Cardiac muscle cell (in vitro differentiated cells and primary cell): Measurements from ENCODE around the gene CCDC85C. TPM values are rescaled to one million over a fixed set of nuclear protein-coding genes. Genes with fewer than 3 reads are reported as not detected.

Experiments used
- DNase-seq, 2 donors: peaks; one replicate each; pipeline versions ENCODE4 v3.0.0 to v3.0.0-alpha.2; 2010 to 2017; ENCODE audit warnings: low read depth in 1 of 2, low spot score in 1 of 2
- H3K27ac ChIP-seq: fragments of 200-600 bp; sonication (generic); 2 replicates; pipeline ENCODE4 v1.5.1; 2016
- H3K27me3 ChIP-seq: fragments of 200-600 bp; sonication (generic); 2 replicates; pipeline ENCODE4 v1.6.0; 2016; ENCODE audit warnings: control low read depth
- H3K36me3 ChIP-seq: fragments of 200-600 bp; sonication (generic); 2 replicates; pipeline ENCODE4 v1.5.1; 2016; ENCODE audit warnings: control low read depth
- H3K4me1 ChIP-seq: fragments of 200-600 bp; sonication (generic); 2 replicates; pipeline ENCODE4 v1.8.1; 2017; ENCODE audit warnings: low read depth, mild to moderate bottlenecking, mixed run types
- H3K4me3 ChIP-seq: fragments of 200-600 bp; sonication (generic); 2 replicates; pipeline ENCODE4 v1.5.1; 2016; ENCODE audit warnings: mild to moderate bottlenecking
- H3K9me3 ChIP-seq: fragments of 200-600 bp; sonication (generic); 2 replicates; pipeline ENCODE4 v1.5.1; 2017; ENCODE audit warnings: low read depth, mild to moderate bottlenecking, control low read depth
- CTCF ChIP-seq: IDR thresholded peaks from 2 replicates; pipeline ENCODE4 v1.5.1; 2012; ENCODE audit warnings: low read depth, mild to moderate bottlenecking, low read length
- polyA plus RNA-seq: library from polyadenylated mRNA; unstranded; fragments of >200 nt; fragmentation: Nextera tagmentation; extraction: Ambion mirVana; gene quantifications from 2 replicates; pipeline ENCODE4 v1.2.1, GENCODE V29; 2016
- total RNA-seq: library from RNA; depleted of rRNA; stranded (reverse); fragments of >200 nt; gene quantifications from 2 replicates; pipeline ENCODE4 v1.2.3, GENCODE V29; 2016

The CCDC85C gene
- total and polyA plus RNA-seq, 2 experiments from 2014 or later = 39.6 to 45.7 TPM

GRCh38 chr14:99473458-99473857 lies 130.5 kb downstream of the CCDC85C start:
- H3K4me3 ChIP-seq = no peak overlapping the region
- H3K36me3 ChIP-seq = no peaks in the 10 kb centered on the region
- TF ChIP-seq CTCF = no peak
- H3K4me1 ChIP-seq = peaks cover 28% of the 10 kb centered on the region
- DNase-seq = no peak
- no peaks in the 10 kb centered on the region for H3K9me3 ChIP-seq
- no peaks in the 10 kb centered on the region for H3K27me3 ChIP-seq
- H3K27ac ChIP-seq = no peak overlapping the region

DNA sequence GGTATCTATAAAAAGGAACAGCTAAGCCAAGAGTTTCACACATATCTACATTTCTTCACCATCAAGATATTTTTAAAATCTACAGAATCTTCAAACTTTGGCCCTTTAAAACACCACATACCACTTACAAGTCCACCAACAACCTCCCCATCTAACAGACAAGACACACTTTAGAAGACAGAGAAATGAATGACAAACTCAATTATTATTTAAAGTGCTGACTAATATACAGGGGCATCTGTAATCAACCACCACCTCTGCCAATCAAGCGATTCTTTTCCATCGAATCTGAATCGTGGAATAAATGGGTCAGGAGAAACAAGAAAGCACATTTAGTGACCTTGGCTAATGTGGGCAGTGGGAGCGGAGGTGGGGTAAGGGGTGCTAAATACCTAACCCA lies 131.1 kb downstream of the CCDC85C start:
- peaks cover 28% of the 10 kb centered on the region for H3K4me1 ChIP-seq
- no peak overlapping the region for H3K27ac ChIP-seq

DNA sequence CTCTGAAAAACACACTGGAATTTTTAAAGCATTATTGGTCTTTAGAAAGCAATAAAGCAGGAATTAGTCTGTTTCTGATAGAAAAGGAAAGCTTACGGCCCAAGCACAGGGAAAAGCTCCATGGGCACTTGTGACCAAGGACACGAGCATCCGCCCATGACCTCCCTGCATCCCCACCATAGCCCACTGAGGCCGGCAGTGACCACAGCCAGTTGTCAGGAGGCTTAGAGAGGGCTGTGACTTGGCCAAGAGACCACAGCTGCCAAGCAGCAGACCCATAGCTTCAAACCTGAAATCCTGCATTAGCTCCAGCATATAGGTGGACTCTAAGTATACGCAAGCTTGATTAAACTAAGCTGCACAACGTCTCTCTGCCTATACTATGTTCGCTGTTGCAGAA lies 132.3 kb downstream of the CCDC85C start:
- Histone ChIP-seq H3K9me3 (no peaks in the 10 kb centered on the region), H3K27ac (no peak overlapping the region), H3K4me1 (peaks cover 40% of the 10 kb centered on the region), H3K27me3 (no peaks in the 10 kb centered on the region), H3K36me3 (no peaks in the 10 kb centered on the region), H3K4me3 (no peak overlapping the region)
- DNase-seq = no peak
- no peak for TF ChIP-seq CTCF

More for the DNA sequence above, 131.1 kb downstream of the CCDC85C start:
- TF ChIP-seq CTCF = no peak
- DNase-seq = no peak
- Histone ChIP-seq H3K36me3 (no peaks in the 10 kb centered on the region), H3K4me3 (no peak overlapping the region), H3K27me3 (no peaks in the 10 kb centered on the region), H3K9me3 (no peaks in the 10 kb centered on the region)

GRCh38 chr14:99468836-99469592 lies 135.0 kb downstream of the CCDC85C start:
- Histone ChIP-seq H3K4me1 (peaks cover 41% of the 10 kb centered on the region), H3K4me3 (no peak overlapping the region), H3K27me3 (no peaks in the 10 kb centered on the region), H3K27ac (peak overlapping the region; percentile 86), H3K36me3 (no peaks in the 10 kb centered on the region), H3K9me3 (no peaks in the 10 kb centered on the region)
- no peak for DNase-seq
- TF ChIP-seq CTCF = no peak

- Histone ChIP-seq H3K36me3 (peaks cover 4% of the 10 kb centered on the region), H3K4me1 (peaks cover 47% of the 10 kb centered on the region), H3K4me3 (no peak overlapping the region), H3K9me3 (no peaks in the 10 kb centered on the region), H3K27ac (peak overlapping the region; percentile 86), H3K27me3 (no peaks in the 10 kb centered on the region)
- DNase-seq = no peak
- TF ChIP-seq CTCF = no peak
Observed at GRCh38 chr14:99468081-99468480, 135.9 kb downstream of the CCDC85C start.
